ENCODE data around the gene DMRTA2.

GRCh38 chr1:50416553-50417453, 6.4 kb downstream of the DMRTA2 start:
- no peak for TF ChIP-seq GATA2 (IDR thresholded peaks at IDR 0.05; ENCODE audit: low read depth, low read length)
- no peak for TF ChIP-seq GATA3 (IDR thresholded peaks at IDR 0.05; ENCODE audit: low read depth, low read length)

Data from SH-SY5Y (cell line).